GM10248 (cell line): Measurements from ENCODE around the gene U2AF1L4.

Experiments used
- CTCF ChIA-PET: fragments of 300-600 bp; sonication (Branson Sonifier 250); formaldehyde crosslinking; extraction: SDS; loops from one replicate; lab custom pipeline; 2021; ENCODE audit warnings: antibody characterized with exemption; lab: Yijun Ruan, JAX
- POLR2A ChIA-PET: fragments of 350-650 bp; sonication (Branson Sonifier 250); formaldehyde crosslinking; extraction: SDS; loops from one replicate; lab custom pipeline; 2020; ENCODE audit warnings: antibody characterized with exemption; lab: Yijun Ruan, JAX
- DNase-seq: peaks from one replicate; pipeline ENCODE4 v3.0.0; 2012; ENCODE audit errors: extremely low spot score
- TF ChIP-seq, protein P1 (sequence below): IDR thresholded peaks from 2 replicates; pipeline ENCODE4 v1.5.1; 2012; ENCODE audit warnings: mild to moderate bottlenecking, low read depth; ENCODE audit errors: extremely low read depth, missing control alignments, control extremely low read depth

Gene U2AF1L4

DNA sequence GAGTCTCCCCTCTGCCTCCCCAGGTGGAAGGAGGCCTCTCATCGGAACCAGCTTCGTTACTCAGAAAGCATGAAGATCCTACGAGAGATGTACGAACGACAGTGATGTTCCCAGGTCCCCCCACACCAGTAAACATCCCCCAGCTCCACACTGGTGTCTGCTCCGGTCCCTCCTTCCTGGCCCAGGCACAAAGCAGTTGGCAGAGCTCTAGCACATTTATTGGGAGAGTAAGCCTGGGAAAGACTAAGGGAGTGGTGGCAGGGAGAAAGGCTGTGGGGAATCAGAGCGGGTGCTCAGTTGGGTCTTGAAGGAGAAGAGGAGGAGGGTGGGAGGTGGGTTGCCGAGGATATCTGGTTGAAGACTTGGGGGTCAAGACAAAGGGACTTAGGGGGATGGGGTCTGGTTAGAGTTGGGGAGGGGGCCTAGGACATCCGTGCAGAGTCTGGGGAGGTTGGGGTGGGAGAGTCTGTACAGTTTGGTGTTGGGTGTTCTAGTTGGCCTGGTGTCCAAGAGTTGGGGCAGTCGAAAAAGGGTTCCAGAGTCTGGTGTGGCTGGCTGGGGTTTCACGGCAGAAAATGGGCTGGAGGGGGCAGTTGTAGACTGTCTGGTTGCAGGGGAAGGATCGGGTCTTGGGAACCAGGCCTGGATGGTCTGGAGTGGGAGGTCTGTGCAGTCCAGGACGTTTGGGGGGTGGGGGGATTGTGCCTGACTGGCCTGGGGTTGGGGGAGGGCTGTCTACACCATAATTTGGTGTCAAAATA, 9.3 kb upstream of the U2AF1L4 start:
- POLR2A ChIA-PET, result no interaction called here
- DNase-seq, result no peak
- TF ChIP-seq, protein P1, sequence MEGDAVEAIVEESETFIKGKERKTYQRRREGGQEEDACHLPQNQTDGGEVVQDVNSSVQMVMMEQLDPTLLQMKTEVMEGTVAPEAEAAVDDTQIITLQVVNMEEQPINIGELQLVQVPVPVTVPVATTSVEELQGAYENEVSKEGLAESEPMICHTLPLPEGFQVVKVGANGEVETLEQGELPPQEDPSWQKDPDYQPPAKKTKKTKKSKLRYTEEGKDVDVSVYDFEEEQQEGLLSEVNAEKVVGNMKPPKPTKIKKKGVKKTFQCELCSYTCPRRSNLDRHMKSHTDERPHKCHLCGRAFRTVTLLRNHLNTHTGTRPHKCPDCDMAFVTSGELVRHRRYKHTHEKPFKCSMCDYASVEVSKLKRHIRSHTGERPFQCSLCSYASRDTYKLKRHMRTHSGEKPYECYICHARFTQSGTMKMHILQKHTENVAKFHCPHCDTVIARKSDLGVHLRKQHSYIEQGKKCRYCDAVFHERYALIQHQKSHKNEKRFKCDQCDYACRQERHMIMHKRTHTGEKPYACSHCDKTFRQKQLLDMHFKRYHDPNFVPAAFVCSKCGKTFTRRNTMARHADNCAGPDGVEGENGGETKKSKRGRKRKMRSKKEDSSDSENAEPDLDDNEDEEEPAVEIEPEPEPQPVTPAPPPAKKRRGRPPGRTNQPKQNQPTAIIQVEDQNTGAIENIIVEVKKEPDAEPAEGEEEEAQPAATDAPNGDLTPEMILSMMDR, result no peak
- CTCF ChIA-PET, result no interaction called here

DNA sequence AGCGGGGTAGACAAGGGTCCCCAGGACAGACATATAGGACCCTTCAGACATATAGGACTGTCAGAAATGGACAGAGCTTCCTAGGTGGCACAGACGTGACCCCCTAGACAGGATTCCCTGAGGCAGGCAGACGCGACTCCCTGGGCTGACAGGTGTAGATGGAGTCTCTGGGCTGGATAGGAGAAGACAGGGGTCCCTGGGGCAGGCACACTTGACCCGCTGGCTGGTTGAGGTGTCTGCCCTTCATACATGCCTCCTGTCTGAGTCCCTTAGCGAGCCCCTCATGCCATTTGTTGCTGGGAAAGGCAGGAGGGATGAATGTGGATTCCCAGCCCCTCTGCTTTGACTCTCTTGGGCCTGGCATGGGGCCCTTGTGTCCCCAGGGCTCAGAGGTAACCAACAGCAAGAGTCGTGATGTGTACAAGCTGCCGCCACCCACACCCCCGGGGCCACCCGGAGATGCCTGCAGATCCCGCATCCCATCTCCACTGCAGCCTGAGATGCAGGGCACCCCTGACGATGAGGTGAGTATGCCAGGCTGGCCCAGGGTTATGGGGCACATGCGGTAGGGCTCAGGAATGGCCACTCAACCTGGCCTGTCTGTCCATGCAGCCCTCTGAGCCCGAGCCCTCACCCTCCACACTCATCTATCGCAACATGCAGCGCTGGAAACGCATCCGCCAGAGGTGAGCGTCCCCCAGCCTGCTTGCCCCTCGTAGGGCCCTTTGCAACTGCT, 8.6 kb upstream of the U2AF1L4 start:
- TF ChIP-seq, protein P1, result no peak
- DNase-seq, result no peak
- CTCF ChIA-PET, result interaction anchor here (1.6 kb wide), 1 partner anchor 13 kb away, joined by 3 read pairs; no protein-coding TSS in a partner anchor
- POLR2A ChIA-PET, result no interaction called here

DNA sequence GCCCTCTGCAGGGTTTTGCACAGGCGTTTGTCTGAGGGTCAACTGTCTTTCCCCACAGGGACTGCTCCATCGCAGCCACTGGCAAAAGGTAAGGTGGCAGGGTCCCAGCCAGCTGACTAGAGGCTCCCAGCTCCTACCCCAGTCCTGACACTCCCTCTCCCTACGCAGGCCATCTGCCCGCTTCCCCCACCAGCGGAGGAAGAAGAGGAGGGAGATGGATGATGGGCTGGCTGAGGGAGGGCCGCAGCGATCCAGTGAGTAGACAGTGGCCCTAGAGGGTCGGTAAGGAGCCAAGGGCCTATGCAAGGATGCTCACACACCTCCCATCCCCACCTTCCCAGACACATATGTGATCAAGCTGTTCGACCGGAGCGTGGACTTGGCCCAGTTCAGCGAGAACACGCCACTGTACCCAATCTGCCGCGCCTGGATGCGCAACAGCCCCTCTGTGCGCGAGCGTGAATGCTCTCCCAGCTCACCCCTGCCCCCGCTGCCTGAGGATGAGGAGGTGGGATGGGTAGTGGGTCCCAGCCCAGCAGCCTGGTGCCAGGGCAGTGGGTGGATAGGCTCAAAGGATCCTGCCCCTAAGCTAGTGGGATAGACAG, 7.6 kb upstream of the U2AF1L4 start:
- ChIA-PET CTCF (interaction anchor here (0.8 to 1.8 kb wide), 3 partner anchors 12 to 178 kb away, joined by 3 to 4 read pairs (median 4); no protein-coding TSS in a partner anchor), POLR2A (interaction anchor here (0.6 kb wide), 1 partner anchor 39 kb away, joined by 3 read pairs; no protein-coding TSS in a partner anchor)
- TF ChIP-seq, protein P1, result no peak
- DNase-seq, result no peak

DNA sequence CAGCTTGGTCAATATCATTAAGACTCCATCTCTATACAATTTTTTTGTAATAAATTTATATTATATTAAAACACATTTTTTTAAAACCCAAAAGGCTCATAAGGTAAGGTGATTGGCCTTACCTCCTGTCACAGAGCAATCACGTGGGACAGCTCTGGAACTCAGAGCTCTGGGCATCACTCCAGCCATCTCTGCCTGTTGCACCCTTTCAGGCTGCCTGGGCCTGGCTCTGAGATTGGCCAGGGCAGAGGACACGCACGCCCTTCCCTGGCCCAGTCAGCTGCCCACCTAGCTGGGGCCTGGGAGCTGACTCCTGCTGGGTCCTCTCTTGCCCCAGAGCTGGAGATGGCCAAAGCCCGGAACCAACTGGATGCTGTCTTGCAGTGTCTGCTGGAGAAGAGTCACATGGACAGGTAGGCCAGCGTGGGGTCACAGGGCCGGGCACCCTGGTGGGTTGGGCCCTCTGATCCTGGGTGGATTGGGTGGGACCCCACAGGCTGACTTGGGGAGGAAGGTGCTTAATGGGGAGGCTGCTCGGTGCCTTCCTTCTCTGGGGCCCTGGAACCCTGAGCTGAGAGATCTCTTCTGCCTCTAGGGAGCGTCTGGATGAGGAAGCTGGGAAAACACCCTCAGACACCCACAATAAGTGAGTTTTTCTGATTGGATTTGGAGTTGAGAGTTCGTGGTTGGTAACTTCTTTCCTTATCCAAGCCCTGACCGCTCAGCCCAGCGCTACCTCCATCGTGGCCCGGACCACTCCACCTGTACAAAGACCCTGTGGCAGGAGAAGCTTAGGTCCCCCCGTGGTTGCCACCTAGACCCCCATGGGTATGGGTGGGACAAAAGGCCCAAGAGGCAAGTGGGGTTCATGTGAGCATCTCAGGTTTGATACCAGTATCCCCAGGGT, 6.9 kb upstream of the U2AF1L4 start:
- no peak for DNase-seq
- POLR2A ChIA-PET, result no interaction called here
- TF ChIP-seq, protein P1, result no peak
- CTCF ChIA-PET, result interaction anchor here (0.8 to 1.8 kb wide), 3 partner anchors 11 to 179 kb away, joined by 3 to 4 read pairs (median 4); no protein-coding TSS in a partner anchor

DNA sequence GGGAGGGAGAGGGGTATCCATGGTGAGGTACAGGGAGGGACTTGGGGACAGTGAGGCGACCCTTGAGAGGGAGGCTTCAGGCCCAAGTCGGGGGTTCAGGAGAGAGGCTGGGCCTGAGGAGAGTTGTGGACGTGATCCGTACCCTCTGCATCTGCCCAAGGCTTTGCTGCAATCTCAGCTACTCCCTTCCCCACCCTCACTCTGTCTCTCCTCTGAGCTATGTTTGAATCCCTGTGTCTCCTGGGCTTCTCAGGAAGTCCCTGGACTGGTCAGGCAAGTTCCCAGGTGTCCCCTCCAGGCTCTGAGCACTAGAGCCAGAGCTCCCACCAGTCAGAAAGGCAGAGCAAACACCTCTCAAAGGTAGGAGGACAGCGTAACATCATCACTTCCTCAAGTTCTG, 4.9 kb upstream of the U2AF1L4 start:
- DNase-seq, result no peak
- ChIA-PET POLR2A (interaction anchor here (0.7 kb wide), 1 partner anchor 13 kb away, joined by 5 read pairs; no protein-coding TSS in a partner anchor), CTCF (no interaction called here)
- TF ChIP-seq, protein P1, result no peak
